PFSK-1 (cell line): ENCODE results near the gene CTXN2.

Experiments used
- FOXP2 ChIP-seq: optimal IDR thresholded peaks from 2 replicates; pipeline ENCODE3; 2011; ENCODE audit warnings: borderline replicate concordance, control low read depth, inconsistent platforms; ENCODE audit not compliant: insufficient read depth; ENCODE audit errors: extremely low read length, extremely low read depth
- POLR2AphosphoS5 ChIP-seq: IDR thresholded peaks from 2 replicates; pipeline ENCODE4 v1.6.1; 2012; ENCODE audit warnings: low read depth, mild to moderate bottlenecking, control low read depth, low read length, moderate library complexity
- SIN3A ChIP-seq: IDR thresholded peaks from 2 replicates; pipeline ENCODE4 v1.6.1; 2012; ENCODE audit warnings: mild to moderate bottlenecking, low read length, moderate library complexity, borderline replicate concordance; ENCODE audit not compliant: insufficient read depth
- TAF1 ChIP-seq: IDR thresholded peaks from 2 replicates; pipeline ENCODE4 v1.6.1; 2012; ENCODE audit warnings: low read length, control low read depth, borderline replicate concordance; ENCODE audit not compliant: insufficient read depth
- TF ChIP-seq, protein P1 (sequence below), 2 experiments: IDR thresholded peaks; 2 replicates each; pipeline versions ENCODE4 v1.6.1 to v1.8.0; 2011 to 2012; ENCODE audit warnings: low read depth in 2 of 2, low read length in 2 of 2, control low read depth in 1 of 2, inconsistent platforms in 1 of 2, mild to moderate bottlenecking in 1 of 2, moderate library complexity in 1 of 2; ENCODE audit not compliant: insufficient read depth in 1 of 2

The CTXN2 gene

GRCh38 chr15:48149858-48150257 is 41.6 kb upstream of the CTXN2 start:
- TF ChIP-seq POLR2AphosphoS5: no peak
- TF ChIP-seq TAF1: no peak
- no peak for TF ChIP-seq SIN3A
- TF ChIP-seq, protein P1, sequence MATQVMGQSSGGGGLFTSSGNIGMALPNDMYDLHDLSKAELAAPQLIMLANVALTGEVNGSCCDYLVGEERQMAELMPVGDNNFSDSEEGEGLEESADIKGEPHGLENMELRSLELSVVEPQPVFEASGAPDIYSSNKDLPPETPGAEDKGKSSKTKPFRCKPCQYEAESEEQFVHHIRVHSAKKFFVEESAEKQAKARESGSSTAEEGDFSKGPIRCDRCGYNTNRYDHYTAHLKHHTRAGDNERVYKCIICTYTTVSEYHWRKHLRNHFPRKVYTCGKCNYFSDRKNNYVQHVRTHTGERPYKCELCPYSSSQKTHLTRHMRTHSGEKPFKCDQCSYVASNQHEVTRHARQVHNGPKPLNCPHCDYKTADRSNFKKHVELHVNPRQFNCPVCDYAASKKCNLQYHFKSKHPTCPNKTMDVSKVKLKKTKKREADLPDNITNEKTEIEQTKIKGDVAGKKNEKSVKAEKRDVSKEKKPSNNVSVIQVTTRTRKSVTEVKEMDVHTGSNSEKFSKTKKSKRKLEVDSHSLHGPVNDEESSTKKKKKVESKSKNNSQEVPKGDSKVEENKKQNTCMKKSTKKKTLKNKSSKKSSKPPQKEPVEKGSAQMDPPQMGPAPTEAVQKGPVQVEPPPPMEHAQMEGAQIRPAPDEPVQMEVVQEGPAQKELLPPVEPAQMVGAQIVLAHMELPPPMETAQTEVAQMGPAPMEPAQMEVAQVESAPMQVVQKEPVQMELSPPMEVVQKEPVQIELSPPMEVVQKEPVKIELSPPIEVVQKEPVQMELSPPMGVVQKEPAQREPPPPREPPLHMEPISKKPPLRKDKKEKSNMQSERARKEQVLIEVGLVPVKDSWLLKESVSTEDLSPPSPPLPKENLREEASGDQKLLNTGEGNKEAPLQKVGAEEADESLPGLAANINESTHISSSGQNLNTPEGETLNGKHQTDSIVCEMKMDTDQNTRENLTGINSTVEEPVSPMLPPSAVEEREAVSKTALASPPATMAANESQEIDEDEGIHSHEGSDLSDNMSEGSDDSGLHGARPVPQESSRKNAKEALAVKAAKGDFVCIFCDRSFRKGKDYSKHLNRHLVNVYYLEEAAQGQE (IDR thresholded peaks at IDR 0.05; ENCODE audit: insufficient read depth in 1 of 2, low read depth in 2 of 2, low read length in 2 of 2): no peak
- no peak for TF ChIP-seq FOXP2

- TF ChIP-seq POLR2AphosphoS5: no peak
- TF ChIP-seq, protein P1 (IDR thresholded peaks at IDR 0.05; ENCODE audit: insufficient read depth in 1 of 2, low read depth in 2 of 2, low read length in 2 of 2): no peak
Measured at GRCh38 chr15:48153526-48153925, 37.9 kb upstream of the CTXN2 start.

- TF ChIP-seq SIN3A (no peak), TAF1 (no peak), FOXP2 (no peak), POLR2AphosphoS5 (no peak)
- TF ChIP-seq, protein P1 (IDR thresholded peaks at IDR 0.05; ENCODE audit: insufficient read depth in 1 of 2, low read depth in 2 of 2, low read length in 2 of 2): no peak
Measured at GRCh38 chr15:48168616-48169015, 22.8 kb upstream of the CTXN2 start.

- no peak for TF ChIP-seq TAF1
- TF ChIP-seq, protein P1 (IDR thresholded peaks at IDR 0.05; ENCODE audit: insufficient read depth in 1 of 2, low read depth in 2 of 2, low read length in 2 of 2): no peak
- TF ChIP-seq FOXP2: no peak
- TF ChIP-seq SIN3A: no peak
- no peak for TF ChIP-seq POLR2AphosphoS5
Measured at GRCh38 chr15:48170981-48171380, 20.5 kb upstream of the CTXN2 start.

- no peak for TF ChIP-seq SIN3A
- TF ChIP-seq, protein P1 (IDR thresholded peaks at IDR 0.05; ENCODE audit: insufficient read depth in 1 of 2, low read depth in 2 of 2, low read length in 2 of 2): no peak
Measured at GRCh38 chr15:48175126-48175525, 16.3 kb upstream of the CTXN2 start.
